Measurements from ENCODE around the gene SIVA1.

DNA sequence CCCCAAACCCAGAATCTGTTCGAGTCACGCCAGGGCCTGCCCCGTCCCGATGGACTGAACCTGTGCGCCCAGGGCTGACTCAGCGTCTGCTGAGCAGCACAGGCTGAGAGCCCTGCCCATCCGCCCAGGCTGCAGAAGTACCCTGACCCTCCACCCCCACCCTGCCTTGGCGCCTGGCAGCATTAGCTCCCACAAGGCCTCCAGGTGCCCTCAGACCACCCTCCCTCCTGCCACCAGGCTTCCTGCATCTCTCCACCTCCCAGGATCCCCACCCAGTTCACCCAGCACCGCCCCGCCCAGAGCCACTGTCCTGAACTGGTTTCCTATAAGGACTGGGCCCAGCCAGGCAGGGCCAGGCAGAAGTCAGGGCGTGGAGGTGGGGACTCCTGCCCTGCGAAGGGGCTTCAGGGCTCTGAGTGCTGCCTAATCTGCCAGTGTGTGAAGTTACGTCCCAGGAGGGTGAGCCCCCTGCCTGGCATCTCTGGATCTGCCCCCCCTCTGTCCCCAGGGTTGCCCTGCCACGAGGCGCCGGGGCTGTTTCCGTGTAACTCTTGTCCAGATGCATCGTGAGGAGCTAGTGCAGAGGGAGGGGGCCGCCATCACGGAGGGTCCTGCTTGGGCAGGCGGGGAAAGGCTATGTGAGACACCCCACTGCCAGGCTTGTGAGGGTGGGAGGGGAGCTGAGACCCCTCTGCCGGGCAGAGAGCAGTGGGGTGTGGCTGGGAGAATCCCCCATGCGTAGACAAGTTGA, 19.8 kb upstream of the SIVA1 start:
- no peak for TF ChIP-seq EZH2 (IDR thresholded peaks at IDR 0.05; ENCODE audit: borderline replicate concordance, low read depth, low read length, severe bottlenecking)
- TF ChIP-seq CTCF (IDR thresholded peaks at IDR 0.05; ENCODE audit: borderline replicate concordance, extremely low read depth, low read length, poor library complexity, severe bottlenecking) = no peak

All from DND-41 (cell line).